22Rv1 (cell line): Measurements from ENCODE around the gene CAMK2G.

ENCODE experiments used
- ZFX ChIP-seq: fragments of 450-650 bp; IDR thresholded peaks from 2 replicates; pipeline ENCODE4 v1.6.1; 2017; ENCODE audit warnings: antibody characterized with exemption, borderline replicate concordance
- TF ChIP-seq, protein P1 (sequence below): fragments of 450-650 bp; IDR thresholded peaks from 2 replicates; pipeline ENCODE4 v1.5.1; 2017; ENCODE audit warnings: mild to moderate bottlenecking

DNA sequence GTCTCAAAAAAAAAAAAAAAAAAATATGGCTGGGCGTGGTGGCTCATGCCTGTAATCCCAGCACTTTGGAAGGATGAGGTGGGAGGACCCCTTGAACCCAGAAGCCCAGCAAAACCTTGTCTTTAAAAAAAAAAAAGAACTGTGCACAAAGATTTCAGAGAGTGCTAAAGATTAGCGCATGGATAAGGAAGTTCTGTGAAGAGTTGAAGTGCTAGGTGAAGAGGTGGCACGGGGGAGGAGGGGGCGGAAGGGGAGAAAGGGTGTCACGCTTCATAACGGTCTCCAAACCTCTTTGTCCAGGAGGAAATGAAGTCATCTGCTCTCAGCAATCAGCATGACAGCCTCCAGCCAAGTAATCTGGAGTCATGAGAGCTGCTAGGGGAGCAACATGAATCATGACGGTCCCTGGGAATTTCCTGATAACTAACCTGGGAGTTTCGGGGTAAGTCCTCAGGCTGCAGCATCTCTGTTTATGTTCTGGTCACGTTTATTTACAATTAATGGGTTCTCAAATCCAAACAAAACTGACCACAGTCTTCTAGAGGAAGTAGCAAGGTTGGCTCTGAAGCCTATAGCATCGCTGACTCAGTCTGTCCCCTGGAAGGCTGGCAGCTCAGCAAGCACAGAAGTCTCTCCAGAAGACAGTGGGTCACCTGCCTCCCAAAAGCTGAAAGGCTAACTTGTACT, 34.6 kb upstream of the CAMK2G start:
- TF ChIP-seq, protein P1, sequence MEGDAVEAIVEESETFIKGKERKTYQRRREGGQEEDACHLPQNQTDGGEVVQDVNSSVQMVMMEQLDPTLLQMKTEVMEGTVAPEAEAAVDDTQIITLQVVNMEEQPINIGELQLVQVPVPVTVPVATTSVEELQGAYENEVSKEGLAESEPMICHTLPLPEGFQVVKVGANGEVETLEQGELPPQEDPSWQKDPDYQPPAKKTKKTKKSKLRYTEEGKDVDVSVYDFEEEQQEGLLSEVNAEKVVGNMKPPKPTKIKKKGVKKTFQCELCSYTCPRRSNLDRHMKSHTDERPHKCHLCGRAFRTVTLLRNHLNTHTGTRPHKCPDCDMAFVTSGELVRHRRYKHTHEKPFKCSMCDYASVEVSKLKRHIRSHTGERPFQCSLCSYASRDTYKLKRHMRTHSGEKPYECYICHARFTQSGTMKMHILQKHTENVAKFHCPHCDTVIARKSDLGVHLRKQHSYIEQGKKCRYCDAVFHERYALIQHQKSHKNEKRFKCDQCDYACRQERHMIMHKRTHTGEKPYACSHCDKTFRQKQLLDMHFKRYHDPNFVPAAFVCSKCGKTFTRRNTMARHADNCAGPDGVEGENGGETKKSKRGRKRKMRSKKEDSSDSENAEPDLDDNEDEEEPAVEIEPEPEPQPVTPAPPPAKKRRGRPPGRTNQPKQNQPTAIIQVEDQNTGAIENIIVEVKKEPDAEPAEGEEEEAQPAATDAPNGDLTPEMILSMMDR, result no peak
- no peak for TF ChIP-seq ZFX
